T-cell (primary cell): ENCODE measurements around the gene LHFPL3. TPM values are rescaled to one million over a fixed set of nuclear protein-coding genes. Genes with fewer than 3 reads are reported as not detected.

Experiments
- ATAC-seq, 4 experiments: fragments of 200-7000 bp in 3 of 4; fragments of 150-1000 bp in 1 of 4; cut with Tn5 transposase; replicated peaks in 1 of 4; 1 replicate in 3 of 4; 2 replicates in 1 of 4; pipeline ENCODE4 v1.10.0; 2021; ENCODE audit warnings: moderate library complexity in 3 of 4, mild to moderate bottlenecking in 2 of 4, moderate number of reproducible peaks in 1 of 4
- CTCF ChIA-PET, 2 donors: fragments of 300-600 bp; sonication (Branson Sonifier 250); formaldehyde crosslinking; loops; one replicate each; lab custom pipeline; 2022; ENCODE audit warnings: antibody characterized with exemption in 2 of 2; lab: Charles Lee
- POLR2A ChIA-PET, 2 donors: fragments of 300-600 bp; sonication (Branson Sonifier 250); formaldehyde crosslinking; loops; one replicate each; lab custom pipeline; 2022; ENCODE audit warnings: antibody characterized with exemption in 2 of 2; lab: Charles Lee
- DNase-seq, 35 experiments: peaks; one replicate each; pipeline versions ENCODE4 v3.0.0 to v3.0.0-alpha.2; 2013 to 2023
- H3K27ac ChIP-seq: one replicate; pipeline ENCODE4 v1.5.1; 2013; ENCODE audit warnings: low read length
- H3K27me3 ChIP-seq, 2 experiments: replicated peaks in 1 of 2; 1 replicate in 1 of 2; 2 replicates in 1 of 2; pipeline versions ENCODE4 v1.6.1 to v1.7.0; 2013; ENCODE audit warnings: low read length in 1 of 2, mixed read lengths in 1 of 2; ENCODE audit not compliant: control insufficient read depth in 2 of 2, insufficient read depth in 2 of 2; ENCODE audit errors: extremely low read depth in 1 of 2
- H3K36me3 ChIP-seq, 2 donors: 1 replicate in 1 of 2; 2 replicates in 1 of 2; pipeline versions ENCODE4 v1.6.1 to v1.7.0; 2013; ENCODE audit warnings: low read length in 1 of 2; ENCODE audit not compliant: control insufficient read depth in 2 of 2, insufficient read depth in 1 of 2; ENCODE audit errors: extremely low read depth in 1 of 2
- H3K4me1 ChIP-seq, 2 experiments: 1 replicate in 1 of 2; 2 replicates in 1 of 2; pipeline versions ENCODE4 v1.6.1 to v1.7.0; 2013; ENCODE audit warnings: low read length in 2 of 2, mixed read lengths in 1 of 2; ENCODE audit not compliant: insufficient read depth in 2 of 2, control insufficient read depth in 1 of 2; ENCODE audit errors: extremely low read depth in 1 of 2
- H3K4me3 ChIP-seq, 2 donors: 1 replicate in 1 of 2; 2 replicates in 1 of 2; pipeline versions ENCODE4 v1.5.1 to v1.7.0; 2013; ENCODE audit warnings: mild to moderate bottlenecking in 2 of 2, low read length in 1 of 2, moderate library complexity in 1 of 2; ENCODE audit not compliant: control insufficient read depth in 1 of 2; ENCODE audit errors: extremely low read depth in 1 of 2
- H3K9me3 ChIP-seq: 2 replicates; pipeline ENCODE4 v1.7.0; 2013
- H3K27ac Mint-ChIP-seq, 2 donors: one replicate each; pipeline ENCODE4 v1.8.0; 2020 to 2021; ENCODE audit warnings: mild to moderate bottlenecking in 2 of 2, mixed read lengths in 2 of 2
- H3K27me3 Mint-ChIP-seq, 2 donors: one replicate each; pipeline ENCODE4 v1.8.0; 2021 to 2022; ENCODE audit warnings: mixed read lengths in 2 of 2
- H3K36me3 Mint-ChIP-seq: one replicate; pipeline ENCODE4 v1.8.0; 2021; ENCODE audit warnings: mixed read lengths
- H3K4me1 Mint-ChIP-seq, 3 donors: one replicate each; pipeline ENCODE4 v1.8.0; 2020 to 2022; ENCODE audit warnings: mixed read lengths in 3 of 3, mild to moderate bottlenecking in 1 of 3
- H3K4me3 Mint-ChIP-seq, 3 donors: one replicate each; pipeline ENCODE4 v1.8.0; 2020 to 2022; ENCODE audit warnings: mild to moderate bottlenecking in 3 of 3, mixed read lengths in 3 of 3, moderate library complexity in 3 of 3
- H3K9me3 Mint-ChIP-seq, 3 donors: one replicate each; pipeline ENCODE4 v1.8.0; 2020 to 2022; ENCODE audit warnings: mixed read lengths in 3 of 3
- WGBS: methylation state at CpG from one replicate; pipeline ENCODE4 v1.1.5; 2013; ENCODE audit warnings: missing lambda C conversion rate; ENCODE audit not compliant: insufficient coverage; 5-methylcytosine and 5-hydroxymethylcytosine counted together
- total RNA-seq, 35 experiments: library from RNA in 6 of 35; stranded (reverse) in 6 of 35; fragments of 120-200 nt in 1 of 35; gene quantifications; one replicate each; pipeline versions ENCODE4 v1.2.1 to v1.2.4 and lab custom pipeline; 2013 to 2026

The LHFPL3 gene
- total RNA-seq, 5 donors from 2014 or later (not counting 1 experiment from before 2014, with no cell fraction given) = not detected

GRCh38 chr7:104900525-104901239 lies 572.3 kb downstream of the LHFPL3 start:
- no peak overlapping the region for H3K4me3 ChIP-seq
- H3K9me3 Mint-ChIP-seq = no peaks in the 10 kb centered on the region
- no peaks in the 10 kb centered on the region for H3K27me3 ChIP-seq
- H3K36me3 Mint-ChIP-seq = no peaks in the 10 kb centered on the region
- DNase-seq (no peak), ATAC-seq (no peak)
- WGBS = 72% methylated on average over 4 of the region's 6 CpGs
- no peak overlapping the region for H3K27ac ChIP-seq
- H3K9me3 ChIP-seq = no peaks in the 10 kb centered on the region
- peaks cover 0 to 4% (median 4%) of the 10 kb centered on the region in 3 donors for H3K4me1 Mint-ChIP-seq
- ChIA-PET CTCF (no interaction called here), POLR2A (no interaction called here)
- peaks cover 1 to 7% of the 10 kb centered on the region in 2 donors for H3K27me3 Mint-ChIP-seq
- H3K36me3 ChIP-seq = no peaks in the 10 kb centered on the region
- H3K4me3 Mint-ChIP-seq = no peak overlapping the region
- H3K4me1 ChIP-seq = no peaks in the 10 kb centered on the region
- no peak overlapping the region for H3K27ac Mint-ChIP-seq

DNA sequence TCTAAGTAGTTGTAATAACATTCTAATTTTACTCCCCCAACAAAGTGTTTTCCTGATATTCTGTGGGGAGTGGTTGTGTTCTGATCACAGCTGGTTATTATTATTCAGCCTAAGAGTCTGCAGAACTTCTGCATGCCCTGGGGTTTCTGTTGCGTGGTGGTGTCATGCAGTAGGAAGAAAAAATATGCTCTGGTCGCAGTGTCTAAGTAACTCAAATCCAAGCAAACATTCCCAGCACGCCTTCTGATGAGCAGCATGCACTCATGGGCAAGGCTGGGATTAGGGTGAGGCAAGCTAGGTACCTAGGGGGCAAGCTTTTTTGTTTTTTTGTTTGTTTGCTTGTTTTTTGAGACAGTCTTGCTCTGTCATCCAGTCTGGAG lies 572.8 kb downstream of the LHFPL3 start:
- H3K36me3 ChIP-seq = no peaks in the 10 kb centered on the region
- Mint-ChIP-seq H3K27me3 (peaks cover 1 to 10% of the 10 kb centered on the region in 2 donors), H3K27ac (no peak overlapping the region), H3K36me3 (no peaks in the 10 kb centered on the region), H3K4me3 (no peak overlapping the region), H3K9me3 (no peaks in the 10 kb centered on the region), H3K4me1 (peaks cover 0 to 4% (median 4%) of the 10 kb centered on the region in 3 donors)
- 80% methylated on average over 3 of the region's 3 CpGs for WGBS
- H3K4me1 ChIP-seq = no peaks in the 10 kb centered on the region
- no peak for ATAC-seq
- CTCF ChIA-PET = no interaction called here
- no peak overlapping the region for H3K27ac ChIP-seq
- no peaks in the 10 kb centered on the region for H3K27me3 ChIP-seq
- no peak overlapping the region for H3K4me3 ChIP-seq
- POLR2A ChIA-PET = no interaction called here
- no peak for DNase-seq
- no peaks in the 10 kb centered on the region for H3K9me3 ChIP-seq

- Mint-ChIP-seq H3K9me3 (no peaks in the 10 kb centered on the region), H3K27me3 (peaks cover 1 to 11% of the 10 kb centered on the region in 2 donors), H3K27ac (no peak overlapping the region), H3K4me3 (no peak overlapping the region), H3K4me1 (peaks cover 0 to 3% (median 3%) of the 10 kb centered on the region in 3 donors), H3K36me3 (no peaks in the 10 kb centered on the region)
- H3K4me1 ChIP-seq = no peaks in the 10 kb centered on the region
- ATAC-seq (no peak), DNase-seq (no peak)
- H3K36me3 ChIP-seq = no peaks in the 10 kb centered on the region
- 84% methylated on average over 5 of the region's 6 CpGs for WGBS
- ChIA-PET POLR2A (no interaction called here), CTCF (interaction anchor here in 1 of 2 donors (0.6 kb wide), 2 partner anchors 23 to 1008 kb away, joined by 3 read pairs; no protein-coding TSS in a partner anchor)
- H3K27ac ChIP-seq = no peak overlapping the region
- H3K4me3 ChIP-seq = no peak overlapping the region
- H3K27me3 ChIP-seq = no peaks in the 10 kb centered on the region
- no peaks in the 10 kb centered on the region for H3K9me3 ChIP-seq
These were observed 573.8 kb downstream of the LHFPL3 start for GRCh38 chr7:104902183-104902582.

- no peak overlapping the region for H3K4me3 Mint-ChIP-seq
- 86% methylated on average over 1 of the region's 2 CpGs for WGBS
- DNase-seq (no peak), ATAC-seq (no peak)
- Histone ChIP-seq H3K36me3 (no peaks in the 10 kb centered on the region), H3K4me3 (no peak overlapping the region), H3K4me1 (no peaks in the 10 kb centered on the region), H3K27me3 (no peaks in the 10 kb centered on the region), H3K9me3 (no peaks in the 10 kb centered on the region), H3K27ac (no peak overlapping the region)
- no peaks in the 10 kb centered on the region for H3K4me1 Mint-ChIP-seq
- ChIA-PET CTCF (interaction anchor here in 1 of 2 donors (0.7 kb wide), 1 partner anchor 826 kb away, joined by 7 read pairs; no protein-coding TSS in a partner anchor), POLR2A (no interaction called here)
- H3K27ac Mint-ChIP-seq = no peak overlapping the region
- peaks cover 1 to 11% of the 10 kb centered on the region in 2 donors for H3K27me3 Mint-ChIP-seq
- H3K9me3 Mint-ChIP-seq = no peaks in the 10 kb centered on the region
- no peaks in the 10 kb centered on the region for H3K36me3 Mint-ChIP-seq
These were observed 574.6 kb downstream of the LHFPL3 start for GRCh38 chr7:104903044-104903443.

GRCh38 chr7:104903846-104904245 lies 575.4 kb downstream of the LHFPL3 start:
- Mint-ChIP-seq H3K36me3 (no peaks in the 10 kb centered on the region), H3K9me3 (no peaks in the 10 kb centered on the region), H3K27me3 (peaks cover 1 to 11% of the 10 kb centered on the region in 2 donors), H3K27ac (no peak overlapping the region), H3K4me3 (no peak overlapping the region), H3K4me1 (no peaks in the 10 kb centered on the region)
- WGBS = no CpG with 5 or more reads among the region's 4 CpGs
- no peaks in the 10 kb centered on the region for H3K4me1 ChIP-seq
- DNase-seq (no peak), ATAC-seq (no peak)
- H3K4me3 ChIP-seq = no peak overlapping the region
- ChIA-PET CTCF (no interaction called here), POLR2A (no interaction called here)
- H3K27ac ChIP-seq = no peak overlapping the region
- no peaks in the 10 kb centered on the region for H3K9me3 ChIP-seq
- H3K27me3 ChIP-seq = no peaks in the 10 kb centered on the region
- H3K36me3 ChIP-seq = no peaks in the 10 kb centered on the region

DNA sequence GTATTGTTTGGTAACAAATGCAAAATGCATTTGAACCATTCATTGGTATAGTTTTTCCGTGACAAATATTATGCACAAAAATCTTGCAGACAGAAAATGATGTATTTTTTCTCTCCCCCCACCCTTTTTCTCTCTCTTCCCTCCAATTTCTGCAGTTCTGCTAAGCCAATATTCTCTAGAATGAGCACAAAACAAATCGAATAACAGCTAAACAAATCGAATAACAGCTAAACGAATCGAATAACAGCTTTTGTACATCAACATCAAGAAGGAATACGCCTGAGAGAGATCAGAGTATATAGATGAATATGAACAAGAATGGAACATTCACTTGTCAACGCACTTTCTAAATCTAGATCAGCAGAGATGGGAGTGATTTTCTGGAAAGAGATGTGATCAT lies 577.6 kb downstream of the LHFPL3 start:
- ATAC-seq = no peak
- H3K27me3 Mint-ChIP-seq = peaks cover 6 to 11% of the 10 kb centered on the region in 2 donors
- no peak overlapping the region for H3K27ac Mint-ChIP-seq
- H3K9me3 ChIP-seq = no peaks in the 10 kb centered on the region
- no peaks in the 10 kb centered on the region for H3K9me3 Mint-ChIP-seq
- 71% methylated on average over 1 of the region's 7 CpGs for WGBS
- no peaks in the 10 kb centered on the region for H3K36me3 Mint-ChIP-seq
- H3K36me3 ChIP-seq = no peaks in the 10 kb centered on the region
- H3K4me1 Mint-ChIP-seq = no peaks in the 10 kb centered on the region
- H3K4me3 Mint-ChIP-seq = no peak overlapping the region
- H3K4me1 ChIP-seq = no peaks in the 10 kb centered on the region
- no peak for DNase-seq
- H3K4me3 ChIP-seq = no peak overlapping the region
- H3K27me3 ChIP-seq = no peaks in the 10 kb centered on the region
- CTCF ChIA-PET = interaction anchor here in 1 of 2 donors (0.8 to 1.0 kb wide), 2 partner anchors 9 to 24 kb away, joined by 3 to 4 read pairs; no protein-coding TSS in a partner anchor
- no peak overlapping the region for H3K27ac ChIP-seq
- POLR2A ChIA-PET = no interaction called here
